Ishikawa (cell line): Measurements from ENCODE around the gene WNT4.

ENCODE experiments used
- EP300 ChIP-seq: IDR thresholded peaks from 2 replicates; pipeline ENCODE4 v1.6.1; 2012; ENCODE audit warnings: borderline replicate concordance
- TCF12 ChIP-seq: IDR thresholded peaks from 2 replicates; pipeline ENCODE4 v1.6.1; 2012; ENCODE audit warnings: low read depth
- TEAD4 ChIP-seq: IDR thresholded peaks from 2 replicates; pipeline ENCODE4 v1.6.1; 2012
- TF ChIP-seq, protein P1 (sequence below): IDR thresholded peaks from 2 replicates; pipeline ENCODE4 v1.6.1; 2012

DNA sequence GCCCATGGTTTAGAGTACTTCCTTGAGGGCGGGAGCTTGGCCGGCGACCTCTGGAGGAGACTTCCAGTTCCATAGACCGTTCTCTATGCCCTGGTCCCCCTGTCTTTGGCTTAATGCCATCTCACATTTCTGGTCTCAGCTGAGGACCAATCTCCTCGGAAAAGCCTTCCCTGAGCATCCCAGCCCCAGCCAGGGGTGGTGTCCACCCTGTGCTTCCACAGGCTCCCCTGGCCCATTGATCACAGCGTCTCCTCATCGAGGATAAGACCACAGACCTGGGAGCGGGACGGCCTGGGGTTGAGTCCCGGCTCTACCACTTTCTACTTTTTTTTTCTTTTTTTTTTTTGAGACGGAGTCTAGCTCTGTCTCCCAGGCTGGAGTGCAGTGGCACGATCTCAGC, 14.5 kb downstream of the WNT4 start:
- TF ChIP-seq TCF12 (no peak), EP300 (no peak), TEAD4 (no peak)
- TF ChIP-seq, protein P1, sequence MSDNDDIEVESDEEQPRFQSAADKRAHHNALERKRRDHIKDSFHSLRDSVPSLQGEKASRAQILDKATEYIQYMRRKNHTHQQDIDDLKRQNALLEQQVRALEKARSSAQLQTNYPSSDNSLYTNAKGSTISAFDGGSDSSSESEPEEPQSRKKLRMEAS = no peak
